Loucy (cell line): ENCODE results near the gene MILR1.

Experiments used
- H2AFZ ChIP-seq: fragments of 200-600 bp; sonication (generic); 2 replicates; pipeline ENCODE4 v1.6.0; 2016; ENCODE audit warnings: antibody characterized with exemption, mild to moderate bottlenecking, low read length, moderate library complexity
- H3F3A ChIP-seq: fragments of 200-600 bp; 2 replicates; pipeline ENCODE4 v1.6.0; 2016; ENCODE audit warnings: antibody characterized with exemption, low read depth, mild to moderate bottlenecking
- H3K27me3 ChIP-seq: fragments of 200-600 bp; sonication (generic); 2 replicates; pipeline ENCODE4 v1.6.1; 2014; ENCODE audit warnings: low read length, mild to moderate bottlenecking; ENCODE audit not compliant: insufficient read depth, poor library complexity, severe bottlenecking
- H3K36me3 ChIP-seq: fragments of 200-600 bp; sonication (generic); 2 replicates; pipeline ENCODE4 v1.6.1; 2016; ENCODE audit warnings: low read length; ENCODE audit not compliant: insufficient read depth
- H3K4me1 ChIP-seq: fragments of 200-600 bp; sonication (generic); 2 replicates; pipeline ENCODE4 v1.5.1; 2014; ENCODE audit warnings: low read length, mild to moderate bottlenecking; ENCODE audit not compliant: insufficient read depth, poor library complexity, severe bottlenecking
- H3K4me2 ChIP-seq: fragments of 200-600 bp; sonication (generic); 2 replicates; pipeline ENCODE4 v1.6.0; 2014; ENCODE audit warnings: antibody characterized with exemption, low read length, low read depth, mild to moderate bottlenecking; ENCODE audit not compliant: poor library complexity, severe bottlenecking
- H3K4me3 ChIP-seq: fragments of 200-600 bp; sonication (generic); 2 replicates; pipeline ENCODE4 v1.5.1; 2014; ENCODE audit warnings: low read length, mild to moderate bottlenecking, mixed read lengths; ENCODE audit not compliant: poor library complexity, severe bottlenecking
- H3K79me2 ChIP-seq: fragments of 200-600 bp; sonication (generic); 2 replicates; pipeline ENCODE4 v1.6.1; 2014; ENCODE audit warnings: low read length; ENCODE audit not compliant: insufficient read depth
- H3K9ac ChIP-seq: fragments of 200-600 bp; sonication (generic); 2 replicates; pipeline ENCODE4 v1.6.0; 2014; ENCODE audit warnings: mild to moderate bottlenecking, low read depth, low read length, moderate library complexity; ENCODE audit not compliant: poor library complexity, severe bottlenecking
- H3K9me2 ChIP-seq: fragments of 200-600 bp; sonication (generic); replicated peaks from 2 replicates; pipeline ENCODE4 v1.6.1; 2016; ENCODE audit warnings: low read depth, low read length, mixed read lengths
- H3K9me3 ChIP-seq: fragments of 200-600 bp; sonication (generic); 2 replicates; pipeline ENCODE4 v1.6.1; 2014; ENCODE audit warnings: mild to moderate bottlenecking, antibody characterized with exemption, low read length, low read depth; ENCODE audit not compliant: insufficient read depth
- H4K20me1 ChIP-seq: fragments of 200-600 bp; sonication (generic); 2 replicates; pipeline ENCODE4 v1.6.0; 2014; ENCODE audit warnings: antibody characterized with exemption, low read length, mild to moderate bottlenecking; ENCODE audit not compliant: insufficient read depth, poor library complexity, severe bottlenecking
- CTCF ChIP-seq: fragments of 200-600 bp; sonication (generic); conservative IDR thresholded peaks from 2 replicates; pipeline ENCODE4 v1.5.1; 2014; ENCODE audit warnings: mild to moderate bottlenecking, antibody characterized with exemption, low read length
- EZH2phosphoT487 ChIP-seq: fragments of 200-600 bp; IDR thresholded peaks from 2 replicates; pipeline ENCODE4 v1.6.1; 2018; ENCODE audit warnings: antibody characterized with exemption, mild to moderate bottlenecking, moderate library complexity, borderline replicate concordance

Gene MILR1

GRCh38 chr17:64403881-64404460 is 44.9 kb upstream of the MILR1 start:
- no peaks in the 10 kb centered on the region for H3F3A ChIP-seq
- peaks cover 27% of the 10 kb centered on the region for H3K4me1 ChIP-seq
- no peaks in the 10 kb centered on the region for H3K9me2 ChIP-seq
- TF ChIP-seq EZH2phosphoT487 (no peak), CTCF (no peak)
- H3K9ac ChIP-seq = no peak overlapping the region
- no peaks in the 10 kb centered on the region for H3K9me3 ChIP-seq
- no peaks in the 10 kb centered on the region for H3K79me2 ChIP-seq
- no peak overlapping the region for H2AFZ ChIP-seq
- no peak overlapping the region for H3K4me3 ChIP-seq
- no peaks in the 10 kb centered on the region for H4K20me1 ChIP-seq
- H3K36me3 ChIP-seq = no peaks in the 10 kb centered on the region
- no peaks in the 10 kb centered on the region for H3K27me3 ChIP-seq
- no peak overlapping the region for H3K4me2 ChIP-seq

DNA sequence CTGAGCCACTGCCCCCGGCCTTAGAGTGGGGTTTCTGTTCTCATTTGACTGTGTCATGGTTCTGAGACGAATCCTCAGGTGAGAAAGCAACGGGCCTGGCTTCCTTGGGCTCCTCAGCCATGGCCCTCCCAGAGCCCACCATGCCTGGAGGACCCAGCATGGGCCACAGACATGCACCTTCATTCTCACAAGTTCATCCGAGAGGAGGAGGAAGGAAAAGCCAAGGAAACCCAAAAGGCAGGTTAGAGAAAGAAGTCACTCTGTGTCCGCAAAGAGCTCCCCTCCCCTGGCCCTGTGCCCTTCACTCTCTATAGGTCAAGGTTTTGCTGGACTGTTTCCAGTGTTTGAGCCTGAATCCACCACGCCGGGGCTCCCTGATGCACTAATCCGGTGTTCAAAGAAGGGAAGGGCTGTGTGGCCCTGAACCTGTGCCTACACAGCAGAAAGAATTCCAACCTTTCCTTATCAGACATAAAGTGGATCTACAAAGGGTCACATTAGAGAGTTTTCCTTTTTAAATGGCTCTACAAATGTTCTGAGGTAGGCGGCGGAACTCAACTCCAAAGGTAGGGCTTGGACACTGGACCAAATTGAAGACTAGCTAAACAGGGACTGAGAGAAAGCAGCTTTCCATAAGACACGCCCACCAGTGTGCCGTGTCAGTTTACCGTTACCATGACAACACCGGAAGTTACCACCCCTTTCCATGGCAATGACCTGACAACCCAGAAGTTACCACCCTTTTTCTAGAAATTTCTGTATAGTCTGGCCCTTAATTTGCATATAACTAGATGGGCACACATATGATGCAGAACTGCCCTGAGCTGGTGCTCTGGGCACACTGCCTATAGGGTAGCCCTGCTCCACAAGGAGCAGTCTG is 42.4 kb upstream of the MILR1 start:
- no peak overlapping the region for H3K4me2 ChIP-seq
- H3K9me2 ChIP-seq = no peaks in the 10 kb centered on the region
- no peaks in the 10 kb centered on the region for H3K9me3 ChIP-seq
- peaks cover 6% of the 10 kb centered on the region for H3K4me1 ChIP-seq
- H4K20me1 ChIP-seq = no peaks in the 10 kb centered on the region
- TF ChIP-seq EZH2phosphoT487 = no peak
- no peak overlapping the region for H3K9ac ChIP-seq
- no peaks in the 10 kb centered on the region for H3K27me3 ChIP-seq
- H3K79me2 ChIP-seq = no peaks in the 10 kb centered on the region
- no peak overlapping the region for H3K4me3 ChIP-seq
- no peaks in the 10 kb centered on the region for H3K36me3 ChIP-seq
- H2AFZ ChIP-seq = no peak overlapping the region
- no peaks in the 10 kb centered on the region for H3F3A ChIP-seq

- Histone ChIP-seq H3K79me2 (no peaks in the 10 kb centered on the region), H3K36me3 (no peaks in the 10 kb centered on the region), H3F3A (no peaks in the 10 kb centered on the region), H3K4me1 (peaks cover 8% of the 10 kb centered on the region), H3K27me3 (no peaks in the 10 kb centered on the region), H3K9ac (no peak overlapping the region), H3K4me2 (no peak overlapping the region), H3K4me3 (no peak overlapping the region), H3K9me3 (no peaks in the 10 kb centered on the region), H4K20me1 (no peaks in the 10 kb centered on the region), H3K9me2 (no peaks in the 10 kb centered on the region), H2AFZ (no peak overlapping the region)
- TF ChIP-seq EZH2phosphoT487 (no peak), CTCF (no peak)
These were observed 38.0 kb upstream of the MILR1 start for GRCh38 chr17:64410750-64411490.
